Heart right ventricle (tissue), 16 donors: ENCODE measurements around the gene DMBX1. TPM values are rescaled to one million over a fixed set of nuclear protein-coding genes. Genes with fewer than 3 reads are reported as not detected.

Source experiments
- ATAC-seq, 8 donors: fragments of 200-7000 bp; cut with Tn5 transposase; one replicate each; pipeline ENCODE4 v1.9.1; 2020; ENCODE audit warnings: mild to moderate bottlenecking in 8 of 8, moderate library complexity in 8 of 8, moderate number of reproducible peaks in 1 of 8
- DNase-seq, 2 donors: peaks; one replicate each; pipeline ENCODE4 v3.0.0-alpha.2; 2020
- H3K27ac ChIP-seq, 10 donors: fragments of 200-600 bp; sonication (generic) in 2 of 10; one replicate each; pipeline versions ENCODE4 v1.5.0 to v1.8.0; 2020 to 2022; ENCODE audit warnings: mild to moderate bottlenecking in 3 of 10
- H3K27me3 ChIP-seq, 7 donors: fragments of 200-600 bp; one replicate each; pipeline ENCODE4 v1.8.0; 2021 to 2022; ENCODE audit warnings: mild to moderate bottlenecking in 2 of 7
- H3K36me3 ChIP-seq, 9 donors: fragments of 200-600 bp; sonication (generic) in 1 of 9; one replicate each; pipeline versions ENCODE4 v1.5.0 to v1.8.0; 2020 to 2022; ENCODE audit warnings: mild to moderate bottlenecking in 2 of 9
- H3K4me1 ChIP-seq, 9 donors: fragments of 200-600 bp; sonication (generic) in 1 of 9; one replicate each; pipeline versions ENCODE4 v1.5.0 to v1.8.0; 2020 to 2022; ENCODE audit warnings: mild to moderate bottlenecking in 4 of 9
- H3K4me3 ChIP-seq, 10 donors: fragments of 200-600 bp; sonication (generic) in 2 of 10; one replicate each; pipeline versions ENCODE4 v1.5.0 to v1.8.0; 2020 to 2022; ENCODE audit warnings: mild to moderate bottlenecking in 7 of 10, moderate library complexity in 2 of 10
- H3K9me3 ChIP-seq, 11 donors: fragments of 200-600 bp in 10 of 11; sonication (generic) in 2 of 11; one replicate each; pipeline versions ENCODE4 v1.5.0 to v1.8.0; 2013 to 2022; ENCODE audit warnings: mild to moderate bottlenecking in 2 of 11, control low read depth in 1 of 11, moderate library complexity in 1 of 11
- WGBS, 2 donors: extraction: QIAGEN DNeasy Blood & Tissue Kit; methylation state at CpG; one replicate each; pipeline ENCODE4 v1.1.7; 2013; ENCODE audit warnings: inconsistent platforms in 1 of 2; 5-methylcytosine and 5-hydroxymethylcytosine counted together
- intact Hi-C, 10 donors: fragments of 100-400 bp; cut with DNase I; formaldehyde crosslinking; loops; one replicate each; pipeline versions ENCODE4 v1.11.1 to v1.14.2; 2022
- polyA plus RNA-seq, 2 donors: library from polyadenylated mRNA; stranded (reverse); fragments of 200-250 nt; gene quantifications; one replicate each; pipeline ENCODE4 v1.2.3, GENCODE V29; 2013
- total RNA-seq, 10 donors: library from RNA; stranded (reverse); fragmentation: NEBNext Ultra II Directional in 3 of 10; extraction: Animal tissue kit (Norgen Biotek cat#: 25700) in 3 of 10; gene quantifications; one replicate each; pipeline versions ENCODE4 v1.2.1 to v1.2.4, GENCODE V29; 2021 to 2023
- TF ChIP-seq, protein P1 (sequence below), 9 donors: fragments of 200-600 bp; sonication (generic) in 2 of 9; IDR thresholded peaks; one replicate each; pipeline versions ENCODE4 v1.5.0 to v1.8.0; 2021 to 2022; ENCODE audit warnings: antibody characterized with exemption in 9 of 9, mild to moderate bottlenecking in 5 of 9, moderate library complexity in 1 of 9
- donor health status: Arrhythmogenic right ventricular cardiomyopathy.
- donor health status: ischemic (EF 13 %, LVEDD 7.1; RV severe dilation, severe dysfunction).
- donor health status: healthy with polysubstance abuse.
- donor health status: DM: no; HTN: yes; CAD: no.
- donor health status: DM: no; HTN: no; CAD: no.
- donor health status: ischemic (EF 25% LVEDD 6.9; RV normal size, moderate dysfunction).
- donor health status: ischemic (EF 25% LVEDD 5.7; RV mildly dilated, moderate dysfunction).
- donor health status: healthy.
- donor health status: DM: yes; HTN: yes; CAD: no.
- donor health status: Ischemic cardiomyopathy.
- donor health status: ischemic (EF 35%, LVEDD 5.7; RV mildly dilated, moderate dysfunction).
- donor health status: nonischemic (EF 11% LVEDD 7.7; RV severe dilation, severe dysfunction).
- donor health status: DM: yes; HTN: yes; CAD: no.
- donor health status: PGD.
- donor health status: ischemic (EF 29% LVEDD 5.4; RV normal size, mild dysfunction).
- donor health status: nonischemic (EF 23%, LVEDD 6.1; RV moderate dilation, normal function).

DMBX1 gene
- total and polyA plus RNA-seq, 12 donors, result not detected

- peaks cover 0 to 59% (median 43%) of the 10 kb centered on the region in 7 donors for H3K27me3 ChIP-seq
- no peak for ATAC-seq
- H3K27ac ChIP-seq, result no peak overlapping the region
- no peaks in the 10 kb centered on the region for H3K9me3 ChIP-seq
- no peaks in the 10 kb centered on the region for H3K36me3 ChIP-seq
- TF ChIP-seq, protein P1, sequence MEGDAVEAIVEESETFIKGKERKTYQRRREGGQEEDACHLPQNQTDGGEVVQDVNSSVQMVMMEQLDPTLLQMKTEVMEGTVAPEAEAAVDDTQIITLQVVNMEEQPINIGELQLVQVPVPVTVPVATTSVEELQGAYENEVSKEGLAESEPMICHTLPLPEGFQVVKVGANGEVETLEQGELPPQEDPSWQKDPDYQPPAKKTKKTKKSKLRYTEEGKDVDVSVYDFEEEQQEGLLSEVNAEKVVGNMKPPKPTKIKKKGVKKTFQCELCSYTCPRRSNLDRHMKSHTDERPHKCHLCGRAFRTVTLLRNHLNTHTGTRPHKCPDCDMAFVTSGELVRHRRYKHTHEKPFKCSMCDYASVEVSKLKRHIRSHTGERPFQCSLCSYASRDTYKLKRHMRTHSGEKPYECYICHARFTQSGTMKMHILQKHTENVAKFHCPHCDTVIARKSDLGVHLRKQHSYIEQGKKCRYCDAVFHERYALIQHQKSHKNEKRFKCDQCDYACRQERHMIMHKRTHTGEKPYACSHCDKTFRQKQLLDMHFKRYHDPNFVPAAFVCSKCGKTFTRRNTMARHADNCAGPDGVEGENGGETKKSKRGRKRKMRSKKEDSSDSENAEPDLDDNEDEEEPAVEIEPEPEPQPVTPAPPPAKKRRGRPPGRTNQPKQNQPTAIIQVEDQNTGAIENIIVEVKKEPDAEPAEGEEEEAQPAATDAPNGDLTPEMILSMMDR (IDR thresholded peaks at IDR 0.05), result no peak
- intact Hi-C loops, result loop anchor here in 2 of 10 donors (10.0 kb wide), 1 partner anchor 187 kb away; no protein-coding TSS in a partner anchor
- no peak for DNase-seq
- no peak overlapping the region for H3K4me3 ChIP-seq
- WGBS, 2 donors, result 73 to 74% methylated on average over 2 of the region's 2 CpGs
- peaks cover 0 to 5% (median 0%) of the 10 kb centered on the region in 9 donors for H3K4me1 ChIP-seq
Measured at GRCh38 chr1:46538147-46538546, 48.5 kb downstream of the DMBX1 start.

Other genes starting within 250 kb of the DMBX1 start
- gene RAD54L, start 242.1 kb upstream of the DMBX1 start, total RNA-seq, result 1 to 10 TPM in 3 of 10 donors, under 1 TPM in 6, not detected in 1; 0.42 to 2.8 (median 0.68) TPM
- gene RAD54L, start 242.1 kb upstream of the DMBX1 start, polyA plus RNA-seq, result 1 to 10 TPM in 1 of 2 donors, under 1 TPM in 1; 0.35 to 1.0 TPM
- gene LRRC41, start 186.2 kb upstream of the DMBX1 start, total RNA-seq, result 10 to 100 TPM; 36.7 to 52.5 (median 43.6) TPM
- 10 to 100 TPM; 15.4 to 23.1 TPM for gene LRRC41, start 186.2 kb upstream of the DMBX1 start, polyA plus RNA-seq
- 1,000 to 10,000 TPM in 5 of 10 donors, 100 to 1,000 TPM in 5; 759 to 1,195 (median 1,005) TPM for gene UQCRH, start 186.1 kb upstream of the DMBX1 start, total RNA-seq
- 1,000 to 10,000 TPM in 1 of 2 donors, 100 to 1,000 TPM in 1; 819 to 1,588 TPM for gene UQCRH, start 186.1 kb upstream of the DMBX1 start, polyA plus RNA-seq
- 10 to 100 TPM; 12.5 to 18.7 (median 16.5) TPM for gene NSUN4, start 149.0 kb upstream of the DMBX1 start, total RNA-seq
- gene NSUN4, start 149.0 kb upstream of the DMBX1 start, polyA plus RNA-seq, result 1 to 10 TPM; 9.6 to 9.9 TPM
- 1 to 10 TPM; 1.8 to 9.8 (median 3.1) TPM for gene FAAH, start 95.5 kb upstream of the DMBX1 start, total RNA-seq
- 10 to 100 TPM in 1 of 2 donors, 1 to 10 TPM in 1; 2.4 to 16.4 TPM for gene FAAH, start 95.5 kb upstream of the DMBX1 start, polyA plus RNA-seq
- gene KNCN, start 61.8 kb downstream of the DMBX1 start, total RNA-seq, result not detected
- not detected for gene KNCN, start 61.8 kb downstream of the DMBX1 start, polyA plus RNA-seq
- 10 to 100 TPM; 32.2 to 50.6 (median 36.8) TPM for gene MKNK1, start 114.4 kb downstream of the DMBX1 start, total RNA-seq
- 10 to 100 TPM; 22.4 to 43.1 TPM for gene MKNK1, start 114.4 kb downstream of the DMBX1 start, polyA plus RNA-seq
- 10 to 100 TPM in 6 of 10 donors, 1 to 10 TPM in 4; 8.6 to 16.9 (median 12.2) TPM for gene MOB3C, start 127.0 kb downstream of the DMBX1 start, total RNA-seq
- gene MOB3C, start 127.0 kb downstream of the DMBX1 start, polyA plus RNA-seq, result 1 to 10 TPM; 7.9 to 9.6 TPM
- 100 to 1,000 TPM; 157 to 271 (median 209) TPM for gene ATPAF1, start 178.5 kb downstream of the DMBX1 start, total RNA-seq
- gene ATPAF1, start 178.5 kb downstream of the DMBX1 start, polyA plus RNA-seq, result 100 to 1,000 TPM in 1 of 2 donors, 10 to 100 TPM in 1; 80.5 to 196 TPM
- not detected for gene TEX38, start 182.0 kb downstream of the DMBX1 start, total RNA-seq
- gene TEX38, start 182.0 kb downstream of the DMBX1 start, polyA plus RNA-seq, result not detected
- 10 to 100 TPM; 46.0 to 74.5 (median 63.2) TPM for gene EFCAB14, start 229.3 kb downstream of the DMBX1 start, total RNA-seq
- 10 to 100 TPM; 11.0 to 19.9 TPM for gene EFCAB14, start 229.3 kb downstream of the DMBX1 start, polyA plus RNA-seq